Measurements from ENCODE around the gene ANKRD24. TPM values are rescaled to one million over a fixed set of nuclear protein-coding genes. Genes with fewer than 3 reads are reported as not detected.
A peak's percentile ranks its signal among the peaks of the same experiment; 100 is the strongest.

ANKRD24 gene
- polyA plus RNA-seq, 1 of the 3 experiments (the other 2 are of a cell fraction): 0.87 TPM

DNA sequence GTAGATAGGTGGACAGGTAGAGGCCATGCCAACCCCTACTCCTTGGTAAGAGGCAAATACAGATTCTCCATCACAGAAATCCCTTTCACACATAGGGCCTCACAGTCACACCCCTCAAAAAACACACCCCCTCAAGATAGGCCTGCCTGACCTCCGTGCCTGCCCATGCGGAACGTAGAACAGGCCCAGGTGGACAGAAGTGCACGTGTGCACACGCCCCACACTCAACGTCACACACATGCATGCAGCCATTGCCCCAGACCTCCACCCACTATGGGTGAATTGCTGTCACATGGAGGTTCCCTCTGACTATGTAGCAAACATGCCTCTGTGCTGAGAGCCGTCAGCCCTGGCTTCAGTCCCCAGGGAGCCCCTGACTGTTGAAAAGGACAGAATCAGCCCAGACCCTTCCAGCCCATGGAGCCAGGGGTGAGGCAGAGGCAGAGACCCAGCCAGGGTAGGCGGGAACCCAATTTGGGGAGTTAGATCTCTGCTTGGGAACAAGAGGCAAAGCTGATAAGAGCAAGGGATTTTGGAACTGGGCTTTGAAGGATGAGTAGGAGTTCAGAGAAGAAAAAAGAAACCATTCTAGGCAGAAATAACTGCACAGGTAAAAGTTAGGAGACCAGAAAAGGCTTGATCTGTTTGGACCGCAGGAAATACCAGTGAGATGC lies 3.1 kb downstream of the ANKRD24 start:
- no peak for DNase-seq
- no peak overlapping the region for H3K27ac ChIP-seq (ENCODE audit: low read depth in 2 of 2, low read length in 1 of 2)
- H3F3A ChIP-seq (replicated peaks; ENCODE audit: insufficient read depth): no peaks in the 10 kb centered on the region
- no peaks in the 10 kb centered on the region for H3K9me3 ChIP-seq
- H3K9ac ChIP-seq: no peak overlapping the region
- no peaks in the 10 kb centered on the region for H3K27me3 ChIP-seq (ENCODE audit: insufficient read depth)
- ChIA-PET CTCF (interaction anchor here (0.6 to 1.3 kb wide), 2 partner anchors 20 to 584 kb away, joined by 3 to 12 read pairs; no protein-coding TSS in a partner anchor), POLR2A (no interaction called here)
- no peaks in the 10 kb centered on the region for H3K36me3 ChIP-seq (replicated peaks in 1 of 2; ENCODE audit: control insufficient read depth in 1 of 2, insufficient read depth in 2 of 2, low read length in 1 of 2)
- no peak overlapping the region for H2AFZ ChIP-seq (ENCODE audit: low read depth)
- no peaks in the 10 kb centered on the region for H3K9me2 ChIP-seq
- H3K4me2 ChIP-seq: no peak overlapping the region
- peaks cover 0 to 7% of the 10 kb centered on the region in 2 experiments; a peak in 1 of 4 replicates for H3K4me1 ChIP-seq (ENCODE audit: control insufficient read depth in 1 of 2, insufficient read depth in 2 of 2, low read depth in 1 of 2, low read length in 1 of 2)
- 71% methylated on average over 9 of the region's 9 CpGs for WGBS (ENCODE audit: low lambda C conversion rate)
- H3K4me3 ChIP-seq (ENCODE audit: low read depth in 2 of 2, low read length in 1 of 2): no peak overlapping the region
- no peak for TF ChIP-seq USF2 (IDR thresholded peaks at IDR 0.05; ENCODE audit: borderline replicate concordance, low read depth, low read length)
- H4K20me1 ChIP-seq (ENCODE audit: insufficient read depth): no peaks in the 10 kb centered on the region
- peaks cover 13% of the 10 kb centered on the region; the same call in 1 of the 2 replicates for H3K79me2 ChIP-seq (ENCODE audit: insufficient read depth)

DNA sequence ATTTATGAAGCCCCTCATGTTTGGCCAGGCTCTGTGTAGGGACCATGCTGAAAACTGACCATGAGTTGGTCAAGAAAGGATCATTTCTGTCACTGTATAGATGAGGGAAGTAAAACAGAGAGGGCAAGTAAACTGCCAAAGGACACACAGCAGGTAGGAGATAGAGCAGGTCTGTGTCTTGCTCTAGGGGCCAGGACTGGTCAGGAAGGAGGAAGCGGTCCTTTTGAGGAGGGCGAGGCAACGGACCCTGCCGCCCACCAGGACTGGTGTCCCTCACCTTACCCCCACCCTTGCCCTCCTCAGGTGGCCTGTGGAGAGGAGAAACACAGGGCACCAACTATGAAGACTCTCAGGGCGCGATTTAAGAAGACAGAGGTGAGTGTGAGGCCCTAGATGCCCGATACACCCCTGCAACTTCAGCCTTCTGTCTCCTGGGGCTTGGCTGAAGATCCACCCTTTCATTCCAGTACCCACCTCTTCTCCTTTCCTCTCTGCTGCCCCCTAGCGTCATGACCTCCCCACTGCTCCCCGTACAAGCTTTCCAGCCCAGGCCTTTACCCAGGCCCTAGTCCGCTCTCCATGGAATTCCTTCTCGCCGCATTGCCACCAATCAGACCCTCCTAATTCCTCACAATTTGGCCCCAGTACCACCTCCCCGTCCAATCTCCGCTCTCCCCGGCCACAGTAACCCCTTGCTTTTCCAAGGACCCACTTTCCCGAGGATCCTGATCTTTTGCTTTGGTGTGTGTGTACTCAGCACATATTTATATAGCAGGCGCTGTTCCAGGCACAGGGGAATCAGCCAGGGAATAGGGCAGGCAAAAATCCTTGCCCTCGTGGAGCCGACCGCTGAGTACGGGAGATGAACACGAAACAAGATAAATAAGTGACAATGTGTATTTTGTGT lies 3.9 kb downstream of the ANKRD24 start:
- peaks cover 9% of the 10 kb centered on the region; the same call in 1 of the 2 replicates for H3K79me2 ChIP-seq (ENCODE audit: insufficient read depth)
- peaks cover 0 to 1% of the 10 kb centered on the region in 2 experiments; a peak in 1 of 4 replicates for H3K4me1 ChIP-seq (ENCODE audit: control insufficient read depth in 1 of 2, insufficient read depth in 2 of 2, low read depth in 1 of 2, low read length in 1 of 2)
- H3K9me2 ChIP-seq: no peaks in the 10 kb centered on the region
- peak overlapping the region in 1 of 2 experiments; percentile 17; a peak in 1 of 4 replicates for H3K4me3 ChIP-seq (ENCODE audit: low read depth in 2 of 2, low read length in 1 of 2)
- no peak overlapping the region for H3K4me2 ChIP-seq
- H4K20me1 ChIP-seq (ENCODE audit: insufficient read depth): no peaks in the 10 kb centered on the region
- H3K27ac ChIP-seq (ENCODE audit: low read depth in 2 of 2, low read length in 1 of 2): no peak overlapping the region
- H3K9ac ChIP-seq: no peak overlapping the region
- peak overlapping the region; percentile 83; the same call in 1 of the 2 replicates for H2AFZ ChIP-seq (ENCODE audit: low read depth)
- peak; percentile 90 for DNase-seq
- TF ChIP-seq NFIC (IDR thresholded peaks at IDR 0.05; ENCODE audit: borderline replicate concordance) (no peak), EP300 (IDR thresholded peaks at IDR 0.05; ENCODE audit: borderline replicate concordance in 1 of 2, low read depth in 1 of 2, low read length in 1 of 2) (no peak), MXI1 (IDR thresholded peaks at IDR 0.05; ENCODE audit: low read depth, low read length) (no peak), RFX5 (IDR thresholded peaks at IDR 0.05; ENCODE audit: low read length) (no peak), FOSL2 (IDR thresholded peaks at IDR 0.05; ENCODE audit: borderline replicate concordance, low read depth) (no peak), CHD2 (IDR thresholded peaks at IDR 0.05; ENCODE audit: low read length, partially characterized antibody) (no peak), SMC3 (IDR thresholded peaks at IDR 0.05; ENCODE audit: low read depth, low read length) (peak; percentile 54), RAD21 (IDR thresholded peaks at IDR 0.05; ENCODE audit: low read length) (peak; percentile 69), JUND (IDR thresholded peaks at IDR 0.05) (no peak), FOXM1 (IDR thresholded peaks at IDR 0.05; ENCODE audit: low read depth) (no peak)
- TF ChIP-seq, protein P1, sequence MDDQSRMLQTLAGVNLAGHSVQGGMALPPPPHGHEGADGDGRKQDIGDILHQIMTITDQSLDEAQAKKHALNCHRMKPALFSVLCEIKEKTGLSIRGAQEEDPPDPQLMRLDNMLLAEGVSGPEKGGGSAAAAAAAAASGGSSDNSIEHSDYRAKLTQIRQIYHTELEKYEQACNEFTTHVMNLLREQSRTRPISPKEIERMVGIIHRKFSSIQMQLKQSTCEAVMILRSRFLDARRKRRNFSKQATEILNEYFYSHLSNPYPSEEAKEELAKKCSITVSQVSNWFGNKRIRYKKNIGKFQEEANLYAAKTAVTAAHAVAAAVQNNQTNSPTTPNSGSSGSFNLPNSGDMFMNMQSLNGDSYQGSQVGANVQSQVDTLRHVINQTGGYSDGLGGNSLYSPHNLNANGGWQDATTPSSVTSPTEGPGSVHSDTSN (IDR thresholded peaks at IDR 0.05): no peak
- TF ChIP-seq, protein P2, sequence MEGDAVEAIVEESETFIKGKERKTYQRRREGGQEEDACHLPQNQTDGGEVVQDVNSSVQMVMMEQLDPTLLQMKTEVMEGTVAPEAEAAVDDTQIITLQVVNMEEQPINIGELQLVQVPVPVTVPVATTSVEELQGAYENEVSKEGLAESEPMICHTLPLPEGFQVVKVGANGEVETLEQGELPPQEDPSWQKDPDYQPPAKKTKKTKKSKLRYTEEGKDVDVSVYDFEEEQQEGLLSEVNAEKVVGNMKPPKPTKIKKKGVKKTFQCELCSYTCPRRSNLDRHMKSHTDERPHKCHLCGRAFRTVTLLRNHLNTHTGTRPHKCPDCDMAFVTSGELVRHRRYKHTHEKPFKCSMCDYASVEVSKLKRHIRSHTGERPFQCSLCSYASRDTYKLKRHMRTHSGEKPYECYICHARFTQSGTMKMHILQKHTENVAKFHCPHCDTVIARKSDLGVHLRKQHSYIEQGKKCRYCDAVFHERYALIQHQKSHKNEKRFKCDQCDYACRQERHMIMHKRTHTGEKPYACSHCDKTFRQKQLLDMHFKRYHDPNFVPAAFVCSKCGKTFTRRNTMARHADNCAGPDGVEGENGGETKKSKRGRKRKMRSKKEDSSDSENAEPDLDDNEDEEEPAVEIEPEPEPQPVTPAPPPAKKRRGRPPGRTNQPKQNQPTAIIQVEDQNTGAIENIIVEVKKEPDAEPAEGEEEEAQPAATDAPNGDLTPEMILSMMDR (IDR thresholded peaks at IDR 0.05): peak; percentile 79
- TF ChIP-seq, protein P3, sequence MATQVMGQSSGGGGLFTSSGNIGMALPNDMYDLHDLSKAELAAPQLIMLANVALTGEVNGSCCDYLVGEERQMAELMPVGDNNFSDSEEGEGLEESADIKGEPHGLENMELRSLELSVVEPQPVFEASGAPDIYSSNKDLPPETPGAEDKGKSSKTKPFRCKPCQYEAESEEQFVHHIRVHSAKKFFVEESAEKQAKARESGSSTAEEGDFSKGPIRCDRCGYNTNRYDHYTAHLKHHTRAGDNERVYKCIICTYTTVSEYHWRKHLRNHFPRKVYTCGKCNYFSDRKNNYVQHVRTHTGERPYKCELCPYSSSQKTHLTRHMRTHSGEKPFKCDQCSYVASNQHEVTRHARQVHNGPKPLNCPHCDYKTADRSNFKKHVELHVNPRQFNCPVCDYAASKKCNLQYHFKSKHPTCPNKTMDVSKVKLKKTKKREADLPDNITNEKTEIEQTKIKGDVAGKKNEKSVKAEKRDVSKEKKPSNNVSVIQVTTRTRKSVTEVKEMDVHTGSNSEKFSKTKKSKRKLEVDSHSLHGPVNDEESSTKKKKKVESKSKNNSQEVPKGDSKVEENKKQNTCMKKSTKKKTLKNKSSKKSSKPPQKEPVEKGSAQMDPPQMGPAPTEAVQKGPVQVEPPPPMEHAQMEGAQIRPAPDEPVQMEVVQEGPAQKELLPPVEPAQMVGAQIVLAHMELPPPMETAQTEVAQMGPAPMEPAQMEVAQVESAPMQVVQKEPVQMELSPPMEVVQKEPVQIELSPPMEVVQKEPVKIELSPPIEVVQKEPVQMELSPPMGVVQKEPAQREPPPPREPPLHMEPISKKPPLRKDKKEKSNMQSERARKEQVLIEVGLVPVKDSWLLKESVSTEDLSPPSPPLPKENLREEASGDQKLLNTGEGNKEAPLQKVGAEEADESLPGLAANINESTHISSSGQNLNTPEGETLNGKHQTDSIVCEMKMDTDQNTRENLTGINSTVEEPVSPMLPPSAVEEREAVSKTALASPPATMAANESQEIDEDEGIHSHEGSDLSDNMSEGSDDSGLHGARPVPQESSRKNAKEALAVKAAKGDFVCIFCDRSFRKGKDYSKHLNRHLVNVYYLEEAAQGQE (IDR thresholded peaks at IDR 0.05; ENCODE audit: low read depth, low read length): no peak
- POLR2A ChIA-PET: no interaction called here
- no peaks in the 10 kb centered on the region for H3F3A ChIP-seq (replicated peaks; ENCODE audit: insufficient read depth)
- WGBS (ENCODE audit: low lambda C conversion rate): 35% methylated on average over 22 of the region's 22 CpGs
- no peaks in the 10 kb centered on the region for H3K27me3 ChIP-seq (ENCODE audit: insufficient read depth)
- no peaks in the 10 kb centered on the region for H3K36me3 ChIP-seq (replicated peaks in 1 of 2; ENCODE audit: control insufficient read depth in 1 of 2, insufficient read depth in 2 of 2, low read length in 1 of 2)
- CTCF ChIA-PET: interaction anchor here (0.5 to 5.0 kb wide), 15 partner anchors 9 to 450 kb away, joined by 3 to 20 read pairs (median 4); partner anchors contain the start of gene PIAS4
- no peaks in the 10 kb centered on the region for H3K9me3 ChIP-seq

Measured in SK-N-SH (cell line).